Measurements from ENCODE around the gene SEM1. TPM values are rescaled to one million over a fixed set of nuclear protein-coding genes. Genes with fewer than 3 reads are reported as not detected.

Gene SEM1
- total RNA-seq, 4 donors from 2014 or later = 3.3 to 39.2 (median 27.8) TPM

DNA sequence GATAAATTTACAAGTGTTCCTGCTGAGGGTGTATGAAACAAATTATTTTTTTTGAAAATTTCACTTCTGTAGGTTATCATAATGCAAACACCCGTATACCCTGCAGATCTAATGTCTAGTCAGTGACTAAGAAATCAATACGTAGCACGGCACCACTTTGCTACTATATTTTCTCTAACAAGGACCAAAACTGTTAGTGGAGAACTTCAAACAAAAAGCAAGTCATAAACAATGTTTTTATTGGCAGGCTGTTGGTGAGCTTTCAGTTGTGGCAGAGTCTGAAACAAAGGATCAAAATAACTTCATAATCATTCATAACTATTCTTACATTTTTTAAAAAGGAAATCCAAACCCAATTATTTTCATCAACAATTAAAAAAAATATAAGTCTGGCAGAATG lies 11.8 kb downstream of the SEM1 start:
- TF ChIP-seq POLR2A (IDR thresholded peaks at IDR 0.05) (no peak), CTCF (IDR thresholded peaks at IDR 0.05) (no peak)
- intact Hi-C loops (cut with DNase I; ENCODE audit: low total_unique reads) = no loop called here
- Histone ChIP-seq H3K4me3 (no peak overlapping the region), H3K27ac (no peak overlapping the region), H3K4me1 (peaks cover 0 to 16% of the 10 kb centered on the region in 2 donors), H3K27me3 (no peaks in the 10 kb centered on the region), H3K9me3 (no peaks in the 10 kb centered on the region), H3K36me3 (no peaks in the 10 kb centered on the region)
- DNase-seq = no peak

GRCh38 chr7:96695581-96695980 lies 14.1 kb downstream of the SEM1 start:
- no peaks in the 10 kb centered on the region for H3K36me3 ChIP-seq
- TF ChIP-seq POLR2A (IDR thresholded peaks at IDR 0.05) = no peak
- no peak for TF ChIP-seq CTCF (IDR thresholded peaks at IDR 0.05)
- H3K4me1 ChIP-seq = peaks cover 0 to 16% of the 10 kb centered on the region in 2 donors
- intact Hi-C loops (cut with DNase I; ENCODE audit: low total_unique reads) = no loop called here
- H3K4me3 ChIP-seq = no peak overlapping the region
- H3K9me3 ChIP-seq = no peaks in the 10 kb centered on the region
- H3K27ac ChIP-seq = no peak overlapping the region
- H3K27me3 ChIP-seq = no peaks in the 10 kb centered on the region
- DNase-seq = no peak

DNA sequence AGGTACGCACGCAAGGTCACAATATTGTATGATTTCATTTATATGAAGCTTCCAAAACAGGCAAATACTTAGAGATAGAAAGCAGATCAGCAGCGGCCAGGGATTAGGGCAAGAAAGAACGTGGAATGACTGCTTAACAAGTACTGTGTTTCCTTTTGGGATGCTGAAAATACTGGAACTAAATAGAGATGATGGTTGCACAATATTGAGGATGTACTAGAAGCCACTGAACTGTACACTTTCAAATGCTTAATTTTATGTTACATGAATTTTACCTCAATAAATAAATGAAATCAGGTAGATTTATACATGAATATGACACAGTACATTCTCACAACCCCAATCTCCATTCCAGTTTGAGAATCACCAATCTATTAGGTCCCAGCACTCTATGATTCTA lies 15.6 kb downstream of the SEM1 start:
- no peaks in the 10 kb centered on the region for H3K36me3 ChIP-seq
- no peak for DNase-seq
- no peaks in the 10 kb centered on the region for H3K27me3 ChIP-seq
- H3K4me1 ChIP-seq = peaks cover 0 to 16% of the 10 kb centered on the region in 2 donors
- no peak overlapping the region for H3K4me3 ChIP-seq
- no peak for TF ChIP-seq CTCF (IDR thresholded peaks at IDR 0.05)
- TF ChIP-seq POLR2A (IDR thresholded peaks at IDR 0.05) = no peak
- H3K27ac ChIP-seq = no peak overlapping the region
- H3K9me3 ChIP-seq = no peaks in the 10 kb centered on the region
- intact Hi-C loops (cut with DNase I; ENCODE audit: low total_unique reads) = no loop called here

- Histone ChIP-seq H3K27ac (no peak overlapping the region), H3K27me3 (no peaks in the 10 kb centered on the region), H3K9me3 (no peaks in the 10 kb centered on the region), H3K36me3 (no peaks in the 10 kb centered on the region), H3K4me3 (no peak overlapping the region), H3K4me1 (peaks cover 0 to 9% of the 10 kb centered on the region in 2 donors)
- intact Hi-C loops (cut with DNase I; ENCODE audit: low total_unique reads) = no loop called here
- no peak for DNase-seq
- TF ChIP-seq POLR2A (IDR thresholded peaks at IDR 0.05) (no peak), CTCF (IDR thresholded peaks at IDR 0.05) (no peak)
These were observed 17.9 kb downstream of the SEM1 start for GRCh38 chr7:96691702-96692101.

DNA sequence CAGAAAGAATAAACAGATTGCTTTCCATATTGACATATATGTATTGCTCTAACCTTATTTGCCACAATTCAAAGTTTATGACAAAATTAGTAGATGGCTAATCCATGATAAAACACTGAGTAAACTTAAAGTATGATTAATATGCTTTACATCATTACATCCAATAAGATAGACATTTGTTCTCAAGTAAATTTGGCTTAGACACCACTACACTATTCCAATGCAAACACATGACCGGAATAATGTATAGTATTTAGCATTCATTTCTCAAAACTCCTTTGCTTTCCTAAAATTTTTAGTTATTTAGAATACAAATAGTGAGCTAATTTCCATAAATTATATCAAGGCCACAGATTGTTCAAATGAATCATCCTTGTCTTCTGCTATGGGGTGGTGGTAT lies 20.2 kb downstream of the SEM1 start:
- TF ChIP-seq POLR2A (IDR thresholded peaks at IDR 0.05) (no peak), CTCF (IDR thresholded peaks at IDR 0.05) (no peak)

More for the DNA sequence above, 20.2 kb downstream of the SEM1 start:
- intact Hi-C loops (cut with DNase I; ENCODE audit: low total_unique reads) = no loop called here
- Histone ChIP-seq H3K27ac (no peak overlapping the region), H3K27me3 (no peaks in the 10 kb centered on the region), H3K9me3 (no peaks in the 10 kb centered on the region), H3K4me3 (no peak overlapping the region), H3K36me3 (no peaks in the 10 kb centered on the region), H3K4me1 (no peaks in the 10 kb centered on the region)
- DNase-seq = no peak

All from uterus (tissue), 4 donors.